ENCODE data around the gene CNIH3. TPM values are rescaled to one million over a fixed set of nuclear protein-coding genes. Genes with fewer than 3 reads are reported as not detected.

CNIH3 gene
- total RNA-seq, 1 donor from 2014 or later: 4.2 TPM

GRCh38 chr1:224605482-224606181 is 10.5 kb upstream of the CNIH3 start:
- H3K27ac Mint-ChIP-seq (ENCODE audit: unreplicated experiment): no peak overlapping the region
- no peak for TF ChIP-seq CTCF (IDR thresholded peaks at IDR 0.05)
- H3K9me3 Mint-ChIP-seq (ENCODE audit: unreplicated experiment): no peaks in the 10 kb centered on the region
- H3K27me3 Mint-ChIP-seq (ENCODE audit: unreplicated experiment): peaks cover 46% of the 10 kb centered on the region
- no peaks in the 10 kb centered on the region for H3K36me3 Mint-ChIP-seq (ENCODE audit: unreplicated experiment)
- no peak for DNase-seq (ENCODE audit: extremely low spot score, unreplicated experiment)
- H3K4me3 Mint-ChIP-seq (ENCODE audit: unreplicated experiment): no peak overlapping the region
- no peaks in the 10 kb centered on the region for H3K4me1 Mint-ChIP-seq (ENCODE audit: unreplicated experiment)

GRCh38 chr1:224607188-224608148 is 8.6 kb upstream of the CNIH3 start:
- no peak overlapping the region for H3K4me3 Mint-ChIP-seq (ENCODE audit: unreplicated experiment)
- H3K27ac Mint-ChIP-seq (ENCODE audit: unreplicated experiment): no peak overlapping the region
- no peak for TF ChIP-seq CTCF (IDR thresholded peaks at IDR 0.05)

GRCh38 chr1:224609333-224609732 is 6.8 kb upstream of the CNIH3 start:
- H3K4me1 Mint-ChIP-seq (ENCODE audit: unreplicated experiment): no peaks in the 10 kb centered on the region
- DNase-seq (ENCODE audit: extremely low spot score, unreplicated experiment): no peak
- TF ChIP-seq CTCF (IDR thresholded peaks at IDR 0.05): no peak
- peaks cover 35% of the 10 kb centered on the region for H3K27me3 Mint-ChIP-seq (ENCODE audit: unreplicated experiment)
- H3K36me3 Mint-ChIP-seq (ENCODE audit: unreplicated experiment): no peaks in the 10 kb centered on the region
- no peak overlapping the region for H3K27ac Mint-ChIP-seq (ENCODE audit: unreplicated experiment)
- H3K9me3 Mint-ChIP-seq (ENCODE audit: unreplicated experiment): no peaks in the 10 kb centered on the region
- no peak overlapping the region for H3K4me3 Mint-ChIP-seq (ENCODE audit: unreplicated experiment)

More at GRCh38 chr1:224607188-224608148, 8.6 kb upstream of the CNIH3 start:
- Mint-ChIP-seq H3K9me3 (ENCODE audit: unreplicated experiment) (no peaks in the 10 kb centered on the region), H3K27me3 (ENCODE audit: unreplicated experiment) (peaks cover 45% of the 10 kb centered on the region), H3K4me1 (ENCODE audit: unreplicated experiment) (no peaks in the 10 kb centered on the region), H3K36me3 (ENCODE audit: unreplicated experiment) (no peaks in the 10 kb centered on the region)
- DNase-seq (ENCODE audit: extremely low spot score, unreplicated experiment): no peak

- H3K4me1 Mint-ChIP-seq (ENCODE audit: unreplicated experiment): peaks cover 13% of the 10 kb centered on the region
These were observed 3.9 kb upstream of the CNIH3 start for GRCh38 chr1:224612246-224612645.

More at GRCh38 chr1:224612246-224612645, 3.9 kb upstream of the CNIH3 start:
- no peak for DNase-seq (ENCODE audit: extremely low spot score, unreplicated experiment)
- Mint-ChIP-seq H3K27me3 (ENCODE audit: unreplicated experiment) (peaks cover 49% of the 10 kb centered on the region), H3K4me3 (ENCODE audit: unreplicated experiment) (no peak overlapping the region), H3K9me3 (ENCODE audit: unreplicated experiment) (no peaks in the 10 kb centered on the region), H3K27ac (ENCODE audit: unreplicated experiment) (no peak overlapping the region), H3K36me3 (ENCODE audit: unreplicated experiment) (no peaks in the 10 kb centered on the region)
- TF ChIP-seq CTCF (IDR thresholded peaks at IDR 0.05): no peak

Measured in osteocyte (in vitro differentiated cells).